Astrocyte (in vitro differentiated cells and primary cell): Measurements from ENCODE around the gene HRH2. TPM values are rescaled to one million over a fixed set of nuclear protein-coding genes. Genes with fewer than 3 reads are reported as not detected.

Experiments used
- DNase-seq: peaks from one replicate; pipeline ENCODE4 v3.0.0-alpha.2; 2010; ENCODE audit warnings: low read depth
- FAIRE-seq: peaks from 2 replicates; lab custom pipeline; 2011; peaks lifted over from hg19 to GRCh38; lab: Jason Lieb, UNC
- H2AFZ ChIP-seq: 2 replicates; pipeline ENCODE4 v1.6.0; 2012; ENCODE audit warnings: low read depth, low read length, inconsistent platforms
- H3K27ac ChIP-seq: 2 replicates; pipeline ENCODE4 v1.5.1; 2011; ENCODE audit warnings: low read depth, low read length, inconsistent platforms
- H3K27me3 ChIP-seq: 2 replicates; pipeline ENCODE4 v1.6.0; 2011; ENCODE audit warnings: low read length, inconsistent platforms; ENCODE audit not compliant: insufficient read depth
- H3K36me3 ChIP-seq: 2 replicates; pipeline ENCODE4 v1.5.1; 2011; ENCODE audit warnings: low read length, inconsistent platforms; ENCODE audit not compliant: insufficient read depth
- H3K4me1 ChIP-seq: 2 replicates; pipeline ENCODE4 v1.5.1; 2011; ENCODE audit warnings: low read length, inconsistent platforms; ENCODE audit not compliant: insufficient read depth
- H3K4me2 ChIP-seq: 2 replicates; pipeline ENCODE4 v1.6.0; 2012; ENCODE audit warnings: low read length, inconsistent platforms
- H3K4me3 ChIP-seq: 2 replicates; pipeline ENCODE4 v1.5.1; 2011; ENCODE audit warnings: low read depth, mild to moderate bottlenecking, low read length, inconsistent platforms; ENCODE audit not compliant: insufficient read depth
- H3K79me2 ChIP-seq: 2 replicates; pipeline ENCODE4 v1.6.0; 2012; ENCODE audit warnings: mild to moderate bottlenecking, low read length, inconsistent platforms; ENCODE audit not compliant: insufficient read depth
- H3K9ac ChIP-seq: 2 replicates; pipeline ENCODE4 v1.6.0; 2012; ENCODE audit warnings: mild to moderate bottlenecking, low read length, inconsistent platforms
- H3K9me3 ChIP-seq: 2 replicates; pipeline ENCODE4 v1.5.1; 2012; ENCODE audit warnings: low read depth, mild to moderate bottlenecking, low read length, inconsistent platforms; ENCODE audit not compliant: insufficient read depth
- H4K20me1 ChIP-seq: 2 replicates; pipeline ENCODE4 v1.6.0; 2012; ENCODE audit warnings: low read length, inconsistent platforms; ENCODE audit not compliant: insufficient read depth
- H3K27ac Mint-ChIP-seq: one replicate; pipeline ENCODE4 v1.8.0; 2021; ENCODE audit warnings: mild to moderate bottlenecking, mixed read lengths; ENCODE audit not compliant: unreplicated experiment
- H3K27me3 Mint-ChIP-seq: one replicate; pipeline ENCODE4 v1.8.0; 2021; ENCODE audit warnings: low read depth, mixed read lengths; ENCODE audit not compliant: unreplicated experiment
- H3K36me3 Mint-ChIP-seq: one replicate; pipeline ENCODE4 v1.8.0; 2021; ENCODE audit warnings: low read depth, mixed read lengths; ENCODE audit not compliant: unreplicated experiment
- H3K4me1 Mint-ChIP-seq: one replicate; pipeline ENCODE4 v1.8.0; 2021; ENCODE audit warnings: low read depth, mixed read lengths; ENCODE audit not compliant: unreplicated experiment
- H3K4me3 Mint-ChIP-seq: one replicate; pipeline ENCODE4 v1.8.0; 2021; ENCODE audit warnings: mild to moderate bottlenecking, moderate library complexity, mixed read lengths; ENCODE audit not compliant: unreplicated experiment
- H3K9me3 Mint-ChIP-seq: one replicate; pipeline ENCODE4 v1.8.0; 2021; ENCODE audit warnings: mild to moderate bottlenecking, mixed read lengths; ENCODE audit not compliant: unreplicated experiment
- CTCF ChIP-seq: IDR thresholded peaks from 2 replicates; pipeline ENCODE4 v1.5.1; 2011; ENCODE audit warnings: low read depth, mild to moderate bottlenecking, inconsistent platforms, low read length, moderate library complexity; ENCODE audit not compliant: insufficient read depth
- EZH2 ChIP-seq: IDR thresholded peaks from 2 replicates; pipeline ENCODE4 v1.6.1; 2012; ENCODE audit warnings: mild to moderate bottlenecking, low read length, inconsistent platforms; ENCODE audit not compliant: insufficient read depth
- total RNA-seq: library from RNA; stranded (reverse); gene quantifications from 2 replicates; pipeline ENCODE4 v1.2.1, GENCODE V29; 2021

Gene HRH2
- total RNA-seq, 1 donor from 2014 or later: 1.9 TPM

DNA sequence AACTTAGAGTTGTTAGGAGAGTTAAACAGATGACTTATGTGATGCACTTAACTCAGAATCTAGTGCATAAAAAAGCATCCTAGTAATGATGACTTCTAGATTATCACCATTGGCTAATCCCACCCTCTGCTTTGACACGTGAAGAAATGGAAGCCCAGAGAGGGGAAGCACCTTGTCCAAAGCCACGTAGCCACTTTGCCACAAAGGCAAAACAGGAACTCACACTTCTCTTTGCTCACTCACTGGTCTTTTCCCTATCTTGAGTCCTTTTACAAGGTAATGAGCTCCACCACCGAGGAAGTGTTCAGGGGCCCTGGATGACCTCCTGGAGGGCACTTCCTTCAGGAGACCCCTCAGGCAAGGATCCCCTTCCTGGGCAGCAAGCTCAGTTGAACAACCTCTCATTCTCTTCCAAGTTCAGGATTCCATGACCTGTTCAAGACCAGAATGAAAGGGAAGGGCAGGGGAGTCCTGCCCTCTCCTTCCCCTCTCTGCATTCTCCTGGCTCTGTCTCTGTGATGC, 89.7 kb downstream of the HRH2 start:
- Histone ChIP-seq H3K27ac (no peak overlapping the region), H3K9ac (no peak overlapping the region), H3K4me1 (no peaks in the 10 kb centered on the region), H3K9me3 (no peaks in the 10 kb centered on the region), H3K27me3 (peaks cover 3% of the 10 kb centered on the region), H3K4me2 (no peak overlapping the region), H4K20me1 (no peaks in the 10 kb centered on the region), H3K79me2 (no peaks in the 10 kb centered on the region), H2AFZ (no peak overlapping the region), H3K4me3 (no peak overlapping the region), H3K36me3 (no peaks in the 10 kb centered on the region)
- no peaks in the 10 kb centered on the region for H3K9me3 Mint-ChIP-seq
- no peak for DNase-seq
- no peak for FAIRE-seq
- TF ChIP-seq EZH2 (no peak), CTCF (no peak)
- peaks cover 16% of the 10 kb centered on the region for H3K27me3 Mint-ChIP-seq
- peaks cover 1% of the 10 kb centered on the region for H3K4me1 Mint-ChIP-seq
- no peak overlapping the region for H3K27ac Mint-ChIP-seq
- H3K36me3 Mint-ChIP-seq: no peaks in the 10 kb centered on the region
- H3K4me3 Mint-ChIP-seq: no peak overlapping the region

DNA sequence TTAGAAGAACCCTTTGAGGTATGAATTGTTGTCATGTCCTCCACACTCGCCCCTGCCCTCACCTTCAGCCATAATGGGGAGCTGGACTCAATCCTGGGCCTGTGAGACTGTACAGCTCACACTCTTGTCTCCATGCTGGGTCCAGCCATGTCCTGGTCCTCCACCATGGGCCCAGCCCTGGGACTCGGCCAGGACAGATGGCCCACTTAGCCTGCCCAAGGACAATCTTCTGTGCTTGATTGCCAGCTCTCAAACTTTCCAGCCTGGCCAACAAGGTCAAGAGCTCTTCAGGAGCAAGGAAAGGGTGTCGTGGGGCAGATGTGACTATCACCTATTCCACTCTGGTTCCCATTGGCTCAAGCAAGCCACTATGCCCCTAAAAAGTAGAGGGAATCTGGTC, 90.8 kb downstream of the HRH2 start:
- Histone ChIP-seq H3K9me3 (no peaks in the 10 kb centered on the region), H3K36me3 (no peaks in the 10 kb centered on the region), H3K4me3 (no peak overlapping the region), H3K27me3 (peaks cover 3% of the 10 kb centered on the region), H3K9ac (no peak overlapping the region), H3K4me1 (no peaks in the 10 kb centered on the region), H2AFZ (no peak overlapping the region), H3K4me2 (no peak overlapping the region), H3K27ac (no peak overlapping the region), H4K20me1 (no peaks in the 10 kb centered on the region), H3K79me2 (no peaks in the 10 kb centered on the region)
- peaks cover 12% of the 10 kb centered on the region for H3K4me1 Mint-ChIP-seq
- no peak overlapping the region for H3K27ac Mint-ChIP-seq
- FAIRE-seq: no peak
- no peak for TF ChIP-seq EZH2
- no peak for TF ChIP-seq CTCF
- H3K4me3 Mint-ChIP-seq: no peak overlapping the region
- no peaks in the 10 kb centered on the region for H3K36me3 Mint-ChIP-seq
- DNase-seq: no peak
- H3K27me3 Mint-ChIP-seq: peaks cover 11% of the 10 kb centered on the region
- no peaks in the 10 kb centered on the region for H3K9me3 Mint-ChIP-seq

GRCh38 chr5:175749591-175749990, 91.7 kb downstream of the HRH2 start:
- Mint-ChIP-seq H3K27me3 (peaks cover 14% of the 10 kb centered on the region), H3K36me3 (no peaks in the 10 kb centered on the region), H3K4me1 (peaks cover 19% of the 10 kb centered on the region), H3K27ac (no peak overlapping the region), H3K9me3 (no peaks in the 10 kb centered on the region), H3K4me3 (no peak overlapping the region)
- H3K4me1 ChIP-seq: no peaks in the 10 kb centered on the region
- H4K20me1 ChIP-seq: no peaks in the 10 kb centered on the region
- no peak overlapping the region for H2AFZ ChIP-seq
- H3K9me3 ChIP-seq: no peaks in the 10 kb centered on the region
- TF ChIP-seq CTCF: no peak
- TF ChIP-seq EZH2: no peak
- H3K79me2 ChIP-seq: no peaks in the 10 kb centered on the region
- H3K9ac ChIP-seq: no peak overlapping the region
- no peak overlapping the region for H3K27ac ChIP-seq
- no peaks in the 10 kb centered on the region for H3K36me3 ChIP-seq
- no peak for DNase-seq
- H3K4me2 ChIP-seq: no peak overlapping the region
- peaks cover 3% of the 10 kb centered on the region for H3K27me3 ChIP-seq
- no peak overlapping the region for H3K4me3 ChIP-seq
- FAIRE-seq: no peak
